ENCODE results near the gene BSDC1. TPM values are rescaled to one million over a fixed set of nuclear protein-coding genes. Genes with fewer than 3 reads are reported as not detected.

BSDC1 gene
- total and polyA plus RNA-seq, 2 experiments from 2014 or later: 22.7 to 50.7 TPM

GRCh38 chr1:32380057-32380456 is 14.2 kb downstream of the BSDC1 start (continued):
- TF ChIP-seq, protein P1, sequence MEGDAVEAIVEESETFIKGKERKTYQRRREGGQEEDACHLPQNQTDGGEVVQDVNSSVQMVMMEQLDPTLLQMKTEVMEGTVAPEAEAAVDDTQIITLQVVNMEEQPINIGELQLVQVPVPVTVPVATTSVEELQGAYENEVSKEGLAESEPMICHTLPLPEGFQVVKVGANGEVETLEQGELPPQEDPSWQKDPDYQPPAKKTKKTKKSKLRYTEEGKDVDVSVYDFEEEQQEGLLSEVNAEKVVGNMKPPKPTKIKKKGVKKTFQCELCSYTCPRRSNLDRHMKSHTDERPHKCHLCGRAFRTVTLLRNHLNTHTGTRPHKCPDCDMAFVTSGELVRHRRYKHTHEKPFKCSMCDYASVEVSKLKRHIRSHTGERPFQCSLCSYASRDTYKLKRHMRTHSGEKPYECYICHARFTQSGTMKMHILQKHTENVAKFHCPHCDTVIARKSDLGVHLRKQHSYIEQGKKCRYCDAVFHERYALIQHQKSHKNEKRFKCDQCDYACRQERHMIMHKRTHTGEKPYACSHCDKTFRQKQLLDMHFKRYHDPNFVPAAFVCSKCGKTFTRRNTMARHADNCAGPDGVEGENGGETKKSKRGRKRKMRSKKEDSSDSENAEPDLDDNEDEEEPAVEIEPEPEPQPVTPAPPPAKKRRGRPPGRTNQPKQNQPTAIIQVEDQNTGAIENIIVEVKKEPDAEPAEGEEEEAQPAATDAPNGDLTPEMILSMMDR (conservative IDR thresholded peaks at IDR 0.05; ENCODE audit: low read depth in 2 of 2): no peak
- TF ChIP-seq ZNF331 (CRISPR knock-in tag; IDR thresholded peaks at IDR 0.05; ENCODE audit: low read depth) (no peak), ZNF114 (CRISPR knock-in tag; IDR thresholded peaks at IDR 0.05) (no peak)

DNA sequence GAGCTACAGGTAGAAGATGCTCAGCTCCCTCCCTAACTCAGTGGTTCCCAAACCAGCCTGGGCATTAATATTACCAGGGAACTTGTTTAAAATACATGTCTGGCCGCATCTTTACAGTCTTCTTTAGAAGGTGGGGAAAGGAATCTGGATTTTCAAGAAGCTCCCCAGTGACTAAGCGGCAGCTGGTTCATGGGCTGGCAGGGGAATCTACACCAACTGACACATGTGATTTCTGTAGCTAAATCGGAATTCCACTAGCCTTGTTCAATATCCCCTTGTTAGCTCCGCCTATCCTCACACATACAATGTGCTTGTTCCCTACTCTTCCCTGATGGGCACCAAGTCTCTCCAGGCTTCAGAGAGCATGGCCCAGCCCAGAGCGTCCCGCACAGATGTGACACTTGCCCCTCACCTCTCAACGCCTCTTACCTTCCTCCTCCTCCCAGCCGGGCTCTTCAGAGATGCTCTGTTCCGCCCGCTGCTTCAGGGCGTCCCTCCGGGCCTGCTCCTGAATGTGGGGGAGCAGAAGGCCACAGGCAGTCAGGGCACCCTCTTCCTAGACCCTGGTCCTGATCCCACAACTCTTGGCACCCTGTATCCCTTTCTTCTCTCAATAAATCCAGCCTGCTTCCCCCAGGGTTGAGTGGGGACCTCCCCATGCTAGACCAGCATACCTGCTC is 16.6 kb downstream of the BSDC1 start:
- Histone ChIP-seq H2AFZ (no peak overlapping the region), H3F3A (replicated peaks; ENCODE audit: low read depth) (no peaks in the 10 kb centered on the region), H3K4me1 (ENCODE audit: insufficient read depth) (no peaks in the 10 kb centered on the region), H4K20me1 (replicated peaks; ENCODE audit: insufficient read depth) (peaks cover 9% of the 10 kb centered on the region), H3K9me2 (ENCODE audit: insufficient read depth) (no peaks in the 10 kb centered on the region), H3K79me2 (replicated peaks; ENCODE audit: insufficient read depth) (no peaks in the 10 kb centered on the region), H3K27ac (ENCODE audit: low read depth) (no peak overlapping the region), H3K36me3 (ENCODE audit: insufficient read depth) (peaks cover 16% of the 10 kb centered on the region; the same call in 1 of the 2 replicates), H3K27me3 (ENCODE audit: insufficient read depth) (no peaks in the 10 kb centered on the region), H3K4me2 (no peak overlapping the region), H3K4me3 (no peak overlapping the region)
- H3K27ac Mint-ChIP-seq: no peak overlapping the region
- H3K27me3 Mint-ChIP-seq (ENCODE audit: insufficient read depth, low read depth, poor library complexity): peaks cover 6% of the 10 kb centered on the region
- TF ChIP-seq ETS1 (IDR thresholded peaks at IDR 0.05) (no peak), NANOG (IDR thresholded peaks at IDR 0.05; ENCODE audit: borderline replicate concordance) (no peak), POLR2AphosphoS5 (IDR thresholded peaks at IDR 0.05; ENCODE audit: low read depth) (no peak), JUNB (IDR thresholded peaks at IDR 0.05; ENCODE audit: unreplicated experiment) (no peak), ZNF462 (CRISPR knock-in tag; IDR thresholded peaks at IDR 0.05) (no peak), STAT1 (IDR thresholded peaks at IDR 0.05; ENCODE audit: unreplicated experiment) (no peak)
- no peak for DNase-seq (ENCODE audit: low spot score)
- no peak for ATAC-seq
- no peaks in the 10 kb centered on the region; the same call in 1 of the 3 replicates for H3K9me3 Mint-ChIP-seq
- H3K4me1 Mint-ChIP-seq: no peaks in the 10 kb centered on the region
- peaks cover 75% of the 10 kb centered on the region for H3K36me3 Mint-ChIP-seq (ENCODE audit: low read depth)
- H3K4me3 Mint-ChIP-seq: no peak overlapping the region

Data from GM23338 (cell line).